Brain microvascular endothelial cell (primary cell): Measurements from ENCODE around the gene MND1.

ENCODE experiments used
- DNase-seq: peaks from one replicate; pipeline ENCODE4 v3.0.0-alpha.2; 2020
- H3K27ac ChIP-seq: fragments of 250-450 bp; sonication (Bioruptor Pico); 2 replicates; pipeline ENCODE4 v1.5.1; 2020; ENCODE audit warnings: mild to moderate bottlenecking, moderate library complexity
- H3K27me3 ChIP-seq: fragments of 250-450 bp; sonication (Bioruptor Pico); replicated peaks from 2 replicates; pipeline ENCODE4 v1.5.1; 2020; ENCODE audit warnings: mild to moderate bottlenecking
- H3K36me3 ChIP-seq: fragments of 250-450 bp; sonication (Bioruptor Pico); replicated peaks from 2 replicates; pipeline ENCODE4 v1.5.1; 2020; ENCODE audit warnings: mild to moderate bottlenecking
- H3K4me3 ChIP-seq: 2 replicates; pipeline ENCODE4 v1.5.1; 2011; ENCODE audit warnings: low read depth, mild to moderate bottlenecking, control low read depth, low read length, moderate library complexity
- CTCF ChIP-seq: IDR thresholded peaks from 2 replicates; pipeline ENCODE4 v1.5.1; 2011; ENCODE audit warnings: low read depth, mild to moderate bottlenecking, moderate library complexity, low read length, control low read depth, inconsistent platforms; ENCODE audit errors: missing control alignments
- in situ Hi-C: cut with HindIII; loops from 2 replicates; pipeline ENCODE4 v1.10.0; 2017; ENCODE audit warnings: low sequenced_read_pairs, low pct_ligation_motif_present

The MND1 gene

GRCh38 chr4:153434190-153434589 is 89.7 kb downstream of the MND1 start:
- TF ChIP-seq CTCF: no peak
- no peak overlapping the region for H3K4me3 ChIP-seq
- no peaks in the 10 kb centered on the region for H3K36me3 ChIP-seq
- H3K27ac ChIP-seq: no peak overlapping the region
- DNase-seq: no peak
- in situ Hi-C loops: no loop called here
- H3K27me3 ChIP-seq: no peaks in the 10 kb centered on the region

GRCh38 chr4:153438916-153439756 is 94.6 kb downstream of the MND1 start:
- Histone ChIP-seq H3K36me3 (no peaks in the 10 kb centered on the region), H3K27ac (no peak overlapping the region), H3K27me3 (no peaks in the 10 kb centered on the region), H3K4me3 (no peak overlapping the region)
- TF ChIP-seq CTCF: no peak
- DNase-seq: no peak
- in situ Hi-C loops: no loop called here

- no peak overlapping the region for H3K27ac ChIP-seq
- no peak overlapping the region for H3K4me3 ChIP-seq
- no peaks in the 10 kb centered on the region for H3K36me3 ChIP-seq
Observed at GRCh38 chr4:153439831-153440230, 95.3 kb downstream of the MND1 start.

GRCh38 chr4:153440475-153440874 is 96.0 kb downstream of the MND1 start:
- Histone ChIP-seq H3K4me3 (no peak overlapping the region), H3K36me3 (no peaks in the 10 kb centered on the region), H3K27ac (no peak overlapping the region), H3K27me3 (no peaks in the 10 kb centered on the region)
- in situ Hi-C loops: no loop called here
- DNase-seq: no peak
- no peak for TF ChIP-seq CTCF

More at GRCh38 chr4:153439831-153440230, 95.3 kb downstream of the MND1 start:
- no peak for DNase-seq
- in situ Hi-C loops: no loop called here
- H3K27me3 ChIP-seq: no peaks in the 10 kb centered on the region
- no peak for TF ChIP-seq CTCF

GRCh38 chr4:153447175-153447905 is 102.9 kb downstream of the MND1 start:
- in situ Hi-C loops: no loop called here
- DNase-seq: no peak
- H3K27ac ChIP-seq: peak overlapping the region; percentile 22
- H3K4me3 ChIP-seq: no peak overlapping the region
- TF ChIP-seq CTCF: no peak
- H3K36me3 ChIP-seq: no peaks in the 10 kb centered on the region
- no peaks in the 10 kb centered on the region for H3K27me3 ChIP-seq
